Activated naive CD4-positive, alpha-beta T cell treated with Interleukin-2 at 50 U/mL for 16 hours (primary cell): ENCODE results near the gene PRDM11.

Source experiments
- DNase-seq: peaks from one replicate; pipeline ENCODE4 v3.0.0-alpha.2; 2020

Gene PRDM11

DNA sequence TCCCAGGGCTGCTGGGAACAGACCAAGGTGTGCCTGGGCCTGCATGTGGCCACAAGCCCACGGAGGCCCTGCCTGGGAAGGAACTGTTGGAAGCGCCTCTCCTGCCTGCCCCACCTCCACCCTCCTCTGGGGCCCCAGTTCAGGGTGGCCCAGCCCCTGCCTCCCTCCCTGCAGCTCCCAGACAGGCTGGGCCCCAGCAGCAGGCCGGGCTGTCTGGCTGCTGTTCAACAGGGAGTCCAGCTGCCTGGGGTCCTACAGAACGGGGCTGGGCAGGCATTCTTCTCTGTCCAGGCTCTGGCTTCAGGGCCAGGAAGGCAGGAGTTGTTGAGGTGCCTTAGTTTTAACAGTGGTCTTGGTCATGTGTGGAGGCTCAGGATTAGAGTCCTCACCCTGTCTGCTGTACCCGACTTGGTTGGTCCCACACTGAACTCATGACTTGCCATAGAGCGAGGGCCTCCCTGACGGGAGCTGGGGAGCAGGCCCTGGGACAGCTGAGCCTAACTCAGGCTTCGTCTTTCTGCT lies 11.8 kb downstream of the PRDM11 start:
- DNase-seq = no peak

DNA sequence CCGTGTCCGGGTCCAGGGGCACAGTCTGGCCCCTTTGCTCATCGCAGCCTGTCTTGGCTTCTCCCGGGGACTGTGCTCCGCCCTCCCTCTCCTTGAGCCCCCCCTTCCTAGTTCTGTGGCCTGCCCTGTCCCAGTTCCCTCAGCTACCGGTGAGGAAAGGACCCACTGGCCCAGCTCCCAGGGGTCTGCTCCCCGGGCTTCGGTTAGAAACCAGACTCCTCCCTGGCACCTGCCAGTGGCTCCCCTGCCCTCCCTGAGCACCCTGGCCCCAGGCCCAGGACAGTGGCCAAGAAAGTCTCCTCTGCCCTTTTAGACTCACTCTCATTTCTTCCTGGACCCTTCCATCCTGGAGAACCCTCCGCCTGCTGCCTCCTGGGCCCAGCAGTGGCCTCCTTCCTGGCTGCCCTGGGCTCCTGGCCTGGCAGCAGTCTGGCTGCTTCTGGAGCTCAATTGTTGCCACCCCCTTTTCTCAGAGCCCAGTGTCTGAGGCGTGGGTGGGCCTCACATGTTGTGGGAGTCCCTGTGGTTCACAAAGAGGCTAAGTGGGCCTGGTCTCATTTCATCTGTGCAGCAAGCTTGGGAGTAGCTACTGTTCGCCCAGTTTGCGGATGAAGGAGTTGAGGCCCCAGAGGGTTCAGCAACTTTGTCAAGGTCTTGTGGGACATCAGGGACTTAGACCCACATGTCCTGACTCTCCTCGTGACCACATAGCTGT lies 12.6 kb downstream of the PRDM11 start:
- DNase-seq = no peak

DNA sequence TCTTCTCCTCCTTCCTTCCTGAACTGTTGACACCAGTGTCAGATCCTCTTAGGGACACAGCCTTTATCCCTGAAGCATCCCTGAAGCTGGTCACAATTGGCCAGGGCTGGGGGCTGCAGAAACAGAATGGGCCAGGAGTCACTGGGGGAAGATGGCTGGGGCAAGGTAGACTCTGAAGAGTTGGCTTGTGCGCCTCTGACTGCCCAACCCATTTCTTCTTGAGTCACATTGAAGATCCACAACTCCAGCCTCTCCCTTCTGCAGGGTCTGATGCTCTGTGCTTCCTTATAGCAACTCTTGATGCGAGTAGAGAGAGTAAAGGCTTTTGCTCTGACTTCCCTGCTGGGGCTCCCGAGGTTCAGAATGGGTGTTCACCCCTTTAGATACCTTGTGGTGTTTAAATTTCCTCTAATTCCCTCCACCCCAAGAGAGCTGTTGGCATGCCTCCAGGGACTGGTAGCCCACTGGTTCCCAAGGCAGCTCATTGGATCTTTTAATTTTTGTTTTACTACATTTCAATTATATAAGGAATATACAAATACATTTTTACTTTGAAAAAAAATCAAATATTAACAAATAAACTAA lies 13.4 kb downstream of the PRDM11 start:
- DNase-seq = no peak

DNA sequence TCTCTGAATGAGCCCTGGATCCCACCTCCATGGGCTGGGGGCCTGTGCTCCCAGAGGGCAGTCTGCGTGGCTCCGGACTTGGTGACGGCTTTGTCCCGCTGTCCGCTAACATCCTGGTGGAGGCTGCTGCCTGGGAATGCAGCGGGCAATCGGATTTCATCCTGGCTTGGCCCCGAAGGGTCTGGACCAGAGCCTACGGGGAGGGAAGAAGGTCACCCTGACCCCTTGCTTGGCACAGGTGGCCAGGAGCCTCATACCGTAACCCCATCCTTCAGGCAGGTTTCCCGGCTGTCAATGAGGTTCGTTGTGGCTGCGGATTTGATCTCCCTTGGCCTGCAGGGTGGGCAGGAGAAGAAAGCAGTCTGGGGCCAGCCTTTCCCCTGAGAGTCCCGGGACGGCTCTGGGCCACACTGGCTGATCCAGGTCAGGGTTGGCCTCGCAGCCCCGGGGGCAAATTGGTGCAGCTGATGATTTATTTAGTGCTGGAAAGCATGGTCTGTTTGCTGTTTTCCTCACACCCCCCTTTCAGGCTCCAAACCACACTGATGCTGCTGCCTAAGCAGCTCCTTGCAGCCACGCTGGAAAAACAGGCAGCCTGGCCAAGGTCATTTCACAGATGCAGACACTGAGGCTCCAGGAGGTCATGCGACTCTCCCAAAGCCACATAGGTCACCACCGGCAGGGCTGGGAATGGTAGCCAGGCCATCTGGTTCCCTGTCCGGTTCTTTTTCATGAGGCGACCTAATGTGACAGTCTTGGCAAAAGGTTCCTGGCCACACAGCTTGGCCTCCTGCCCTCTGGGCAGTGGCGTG lies 15.0 kb downstream of the PRDM11 start:
- DNase-seq = no peak

DNA sequence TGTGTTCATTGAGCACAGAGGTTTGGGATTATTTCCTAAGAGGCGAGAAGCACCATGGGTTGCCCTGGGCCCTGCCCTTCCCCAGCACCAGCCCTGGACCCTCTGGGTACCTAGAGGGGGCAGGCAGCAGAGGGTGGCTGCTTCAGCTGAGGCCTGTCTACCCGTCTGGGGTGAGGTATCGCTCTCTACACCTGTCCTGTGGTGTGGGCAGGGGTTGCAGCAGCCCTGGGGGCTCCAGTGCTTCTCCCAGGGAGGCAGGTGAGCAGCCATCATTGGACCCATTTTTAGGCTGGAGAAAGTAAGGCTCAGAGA lies 15.6 kb downstream of the PRDM11 start:
- no peak for DNase-seq

DNA sequence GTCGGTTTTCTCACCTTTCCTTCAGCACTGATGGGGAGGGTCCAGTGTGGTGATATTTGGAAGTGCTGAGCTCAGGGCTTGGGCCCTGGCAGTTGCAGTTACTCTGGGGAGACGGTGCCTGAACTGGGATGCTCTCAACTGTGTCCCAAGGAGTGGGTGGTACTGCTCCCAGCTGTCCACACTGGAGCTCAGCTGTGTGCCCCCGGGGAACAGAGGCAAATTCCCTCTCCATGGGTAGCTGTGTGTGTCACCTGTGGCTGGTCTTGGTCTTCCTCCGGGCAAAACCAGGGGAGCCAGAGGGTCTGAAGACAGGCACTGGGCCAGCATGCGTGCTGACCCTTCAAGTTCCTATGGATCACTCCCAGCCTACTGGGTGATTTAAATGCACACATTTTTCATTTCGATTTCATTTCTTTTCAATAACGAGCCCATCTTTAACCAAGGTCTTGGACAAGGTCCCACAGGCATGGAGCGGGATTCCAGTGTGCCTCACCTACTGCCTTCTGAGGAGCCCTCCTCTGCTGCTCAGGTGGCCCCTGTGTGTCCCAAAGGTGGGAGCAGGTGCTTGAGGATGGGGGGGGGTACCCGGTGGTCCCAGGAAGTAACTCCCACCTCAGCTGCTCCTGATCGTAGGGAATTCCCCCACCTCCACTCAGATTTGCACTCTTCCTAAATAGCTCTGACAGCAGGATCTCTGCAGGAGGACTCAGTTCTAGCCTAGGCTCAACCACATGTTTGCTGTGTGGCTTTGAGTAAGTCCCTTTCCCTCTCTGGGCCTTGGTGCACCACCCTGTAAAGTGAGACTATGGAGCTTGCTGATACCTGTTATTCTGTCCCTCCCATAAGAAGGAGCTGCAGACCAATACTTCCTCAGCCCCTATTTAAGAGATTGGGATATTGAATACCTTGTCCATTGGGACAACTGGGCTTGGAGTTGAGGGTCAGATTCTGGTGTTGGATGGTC lies 16.8 kb downstream of the PRDM11 start:
- DNase-seq = no peak

DNA sequence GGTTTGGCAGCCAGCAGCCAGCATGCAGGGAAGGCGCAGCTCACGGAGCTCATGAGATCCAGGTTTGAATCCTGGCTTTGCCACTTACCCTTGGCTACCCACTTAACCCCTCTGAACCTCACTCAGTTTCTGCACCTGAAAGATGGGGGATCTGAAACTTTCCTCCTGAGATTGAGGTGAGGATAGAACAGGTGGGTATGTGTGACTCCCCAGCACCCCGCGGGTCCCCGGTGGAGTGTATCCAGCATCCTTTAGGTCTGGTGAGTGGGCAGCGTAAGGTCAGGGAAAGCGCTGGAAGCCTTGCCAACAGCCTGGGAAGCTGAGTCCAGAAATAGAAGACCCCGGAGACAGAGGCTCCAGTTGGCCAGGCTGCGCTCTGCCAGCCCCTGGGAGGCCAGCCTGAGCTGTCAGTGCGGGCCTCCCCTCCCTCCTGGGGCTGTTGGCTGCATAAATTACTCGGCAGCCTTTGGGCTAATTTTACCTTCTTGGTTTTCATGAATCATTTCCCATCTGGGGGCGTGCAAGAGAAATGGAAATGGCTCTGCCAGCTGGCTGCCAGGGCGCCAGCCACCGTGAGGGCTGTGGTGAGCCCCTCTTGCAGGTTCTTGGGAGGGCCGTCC lies 17.6 kb downstream of the PRDM11 start:
- DNase-seq = no peak

DNA sequence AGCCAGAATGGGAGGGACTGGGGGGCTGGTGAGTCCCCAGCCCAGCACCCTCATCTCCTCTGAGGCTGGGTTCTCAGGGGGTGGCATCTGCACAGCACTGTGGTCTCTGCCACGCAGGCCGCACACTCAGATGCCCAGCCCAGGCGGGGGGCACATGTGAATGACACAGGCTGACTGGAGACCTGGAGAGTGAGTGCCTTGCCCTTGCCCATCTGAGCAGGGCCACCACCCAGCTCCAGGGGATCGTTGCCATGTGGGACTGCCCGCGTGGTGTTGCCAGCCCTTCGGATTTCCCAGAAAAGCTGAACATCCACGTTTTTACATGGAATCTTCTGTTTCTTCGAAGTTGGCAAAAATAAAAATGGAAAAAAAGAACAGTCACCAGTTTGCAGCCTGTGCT lies 18.9 kb downstream of the PRDM11 start:
- no peak for DNase-seq

DNA sequence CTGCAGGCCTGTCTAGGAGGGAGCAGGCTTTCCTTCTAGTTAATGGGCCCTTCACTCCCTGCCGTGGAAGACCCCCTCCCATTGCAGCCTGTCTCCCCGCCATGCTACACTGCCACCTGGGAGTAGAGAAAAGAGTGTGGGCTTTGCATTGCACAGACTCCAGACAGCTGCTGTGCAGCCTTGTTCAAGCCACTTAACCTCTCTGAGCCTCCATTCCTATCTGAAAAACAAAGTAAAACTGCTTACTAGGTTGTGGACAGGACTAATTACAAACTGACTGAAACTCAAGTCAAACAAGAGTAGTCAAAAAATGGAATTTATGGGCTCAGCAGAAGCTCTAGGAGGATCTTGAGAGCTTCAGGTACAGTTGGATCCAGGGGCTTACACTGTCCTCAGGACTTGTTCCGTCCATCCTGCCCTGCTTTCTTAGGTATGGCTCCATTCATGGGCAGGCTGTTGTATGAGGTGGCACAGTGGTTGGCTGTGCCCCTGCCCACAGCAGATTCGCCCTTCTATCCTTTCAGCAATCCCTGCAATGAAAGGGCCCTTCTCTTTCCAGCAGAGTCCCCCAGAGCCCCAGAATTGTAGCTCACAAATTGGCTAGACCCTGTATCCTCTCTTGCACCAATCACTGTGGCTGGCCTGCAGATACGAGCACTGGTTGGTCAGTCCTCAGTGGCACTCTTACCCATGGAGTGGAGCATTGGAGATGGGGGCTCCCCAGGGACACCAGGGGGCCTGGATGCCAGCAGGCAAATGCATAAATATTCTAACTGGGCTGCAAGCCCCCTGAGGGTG lies 19.6 kb downstream of the PRDM11 start:
- DNase-seq = no peak

DNA sequence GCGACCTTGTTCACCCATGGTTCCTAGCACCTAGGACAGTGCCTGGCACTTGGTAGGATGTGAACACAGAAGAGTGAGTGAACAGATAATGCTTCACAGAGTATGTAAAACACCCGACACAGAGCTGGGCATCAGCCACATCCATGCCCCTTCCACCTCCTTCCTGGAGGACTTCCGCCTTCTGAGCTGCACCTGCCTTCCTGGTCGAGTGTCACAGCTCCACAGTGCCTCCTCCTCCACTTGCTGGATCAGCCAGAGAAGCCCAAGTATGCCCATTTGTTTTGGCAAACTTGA lies 20.1 kb downstream of the PRDM11 start:
- DNase-seq = no peak

DNA sequence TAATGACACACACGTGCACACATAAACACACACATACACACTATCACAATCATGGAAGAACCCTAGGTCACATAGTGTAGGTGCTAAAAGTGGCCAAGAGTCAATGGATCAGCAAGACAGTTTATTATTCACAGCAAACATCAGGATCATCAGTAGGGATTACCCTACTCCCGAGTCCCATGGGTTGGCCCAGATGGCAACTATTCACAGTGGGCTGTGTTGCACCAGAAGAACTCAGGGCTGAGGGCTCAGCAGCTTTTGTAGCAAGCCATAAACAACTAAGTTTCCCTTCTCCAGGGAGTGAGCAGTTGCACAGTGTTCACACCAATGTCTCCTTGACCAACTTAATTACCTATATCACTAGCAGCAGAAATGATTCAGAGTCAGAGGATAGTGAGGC lies 20.8 kb downstream of the PRDM11 start:
- DNase-seq = no peak

DNA sequence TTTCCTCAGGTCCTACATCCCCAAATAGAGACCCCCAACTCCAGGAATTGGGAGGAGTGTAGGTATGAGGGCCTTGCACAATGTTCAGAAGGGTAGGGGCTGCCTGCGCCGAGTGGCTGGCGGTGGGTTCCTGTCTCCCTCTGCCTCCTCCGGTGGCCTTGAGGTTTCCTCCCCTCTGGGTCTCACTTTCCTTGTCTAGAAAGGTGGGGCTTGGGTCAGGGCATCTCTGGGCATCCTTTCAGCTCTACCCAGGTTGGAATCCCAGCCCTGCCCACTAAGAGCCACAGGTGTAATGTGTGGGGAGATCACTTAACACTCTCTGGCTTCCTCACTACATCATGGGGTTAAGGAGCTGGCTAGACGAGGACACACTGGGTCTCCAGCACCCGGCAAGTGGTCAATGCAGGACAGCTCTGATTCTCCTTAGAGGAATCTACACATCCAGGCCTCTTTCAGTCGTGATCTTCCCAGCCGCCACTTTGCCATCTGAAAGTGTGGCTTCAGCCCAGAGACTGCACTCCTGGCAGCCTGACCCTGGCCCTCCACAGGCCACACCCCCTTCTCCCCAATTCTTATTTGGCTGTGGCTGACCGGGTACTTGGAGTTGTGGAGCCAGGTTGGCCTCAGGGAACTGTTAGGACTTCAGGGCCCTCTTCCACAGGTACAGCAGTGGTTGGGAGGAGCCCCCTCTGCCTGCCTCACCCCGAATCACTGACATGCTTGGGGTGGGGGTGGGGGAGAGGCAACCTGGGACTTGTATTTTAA lies 22.1 kb downstream of the PRDM11 start:
- no peak for DNase-seq

DNA sequence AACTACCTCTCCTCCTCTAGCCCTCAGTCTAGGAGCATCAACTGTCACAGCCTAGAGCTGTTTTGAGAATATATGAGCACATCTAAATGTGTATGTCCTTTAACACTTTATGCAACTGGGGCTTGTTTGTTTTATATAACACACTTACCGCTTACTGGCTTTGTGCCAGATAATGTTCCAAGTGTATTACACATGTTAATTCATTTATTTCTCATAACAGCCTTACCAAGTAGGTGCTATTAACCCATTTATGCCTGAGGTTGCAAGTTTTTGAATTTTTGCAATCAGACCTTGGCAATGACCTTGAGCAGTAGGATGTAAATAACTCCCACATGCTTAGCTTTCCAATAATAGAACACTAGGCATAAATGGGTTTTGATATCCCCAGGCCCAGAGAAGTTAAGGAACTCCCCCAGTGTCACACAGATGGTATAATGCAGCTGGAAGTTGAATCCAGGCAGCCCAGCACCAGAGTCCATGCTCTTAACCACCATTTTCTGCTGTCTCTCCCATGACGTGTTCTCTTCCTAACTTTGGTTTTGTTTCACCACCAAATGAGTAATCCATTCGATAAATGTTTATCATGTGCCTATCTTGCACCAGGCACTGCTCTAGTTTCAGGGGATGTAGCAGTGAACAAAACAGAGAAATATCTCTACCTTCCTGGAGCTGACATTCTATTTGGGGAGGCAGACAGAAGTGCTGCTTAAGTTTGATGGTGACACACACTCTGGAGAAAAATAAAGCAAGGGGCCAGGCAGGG lies 23.1 kb downstream of the PRDM11 start:
- DNase-seq = no peak

DNA sequence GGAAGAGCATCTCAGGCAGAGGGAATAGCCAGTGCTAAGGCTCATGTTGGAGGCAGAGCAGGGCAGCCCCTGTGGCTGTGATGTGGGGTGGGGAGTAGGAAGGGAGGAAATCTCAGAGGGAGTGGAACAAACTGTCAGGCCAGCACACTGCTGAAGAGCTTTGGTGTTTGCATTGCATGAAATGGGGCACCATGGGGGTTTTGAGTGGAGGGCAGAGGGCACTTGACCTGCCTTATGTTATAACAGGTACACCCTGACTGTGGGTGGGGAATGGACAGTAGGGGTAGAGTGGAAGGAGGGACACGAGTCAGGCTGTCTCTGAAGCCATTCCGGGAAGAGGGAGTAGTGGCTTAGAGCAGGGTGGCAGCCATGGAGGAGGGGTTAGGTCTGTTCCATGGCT lies 24.0 kb downstream of the PRDM11 start:
- no peak for DNase-seq

DNA sequence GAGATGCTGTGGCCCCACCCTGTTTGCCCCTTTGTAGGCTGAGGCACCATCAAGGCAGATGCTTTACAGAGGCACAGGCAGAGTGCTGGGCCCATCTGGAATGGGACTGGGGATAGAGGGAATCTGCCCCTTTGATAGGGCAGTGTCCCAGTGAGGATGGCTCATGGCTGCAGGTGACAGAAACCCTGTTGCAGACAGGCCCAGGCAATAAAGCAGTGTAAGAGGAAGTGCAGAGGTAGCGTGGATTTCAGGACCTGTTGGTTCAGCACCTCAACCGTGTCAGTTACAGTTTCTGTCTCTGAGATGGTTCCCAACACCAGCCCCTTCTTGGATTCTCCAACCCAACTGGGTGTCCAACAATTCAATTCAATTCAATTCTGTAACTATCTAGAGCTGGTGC lies 25.1 kb downstream of the PRDM11 start:
- DNase-seq = no peak

DNA sequence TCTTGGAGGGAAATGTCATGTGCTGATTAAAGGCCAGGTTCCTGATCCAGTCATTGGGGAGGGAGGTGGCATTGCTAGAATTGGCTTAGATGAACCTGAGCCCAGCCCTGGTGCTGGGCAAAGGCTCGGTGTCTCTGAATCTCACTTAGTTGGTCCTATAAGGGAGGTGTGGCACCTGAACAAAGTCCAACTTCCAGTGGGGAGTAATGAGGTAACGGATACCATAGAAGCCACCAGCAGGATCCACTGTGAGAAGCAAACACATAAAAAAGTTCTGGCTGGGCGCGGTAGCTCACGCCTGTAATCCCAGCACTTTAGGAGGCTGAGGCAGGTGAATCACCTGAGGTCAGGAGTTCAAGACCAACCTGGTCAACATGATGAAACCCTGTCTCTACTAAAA lies 26.6 kb downstream of the PRDM11 start:
- DNase-seq = no peak

DNA sequence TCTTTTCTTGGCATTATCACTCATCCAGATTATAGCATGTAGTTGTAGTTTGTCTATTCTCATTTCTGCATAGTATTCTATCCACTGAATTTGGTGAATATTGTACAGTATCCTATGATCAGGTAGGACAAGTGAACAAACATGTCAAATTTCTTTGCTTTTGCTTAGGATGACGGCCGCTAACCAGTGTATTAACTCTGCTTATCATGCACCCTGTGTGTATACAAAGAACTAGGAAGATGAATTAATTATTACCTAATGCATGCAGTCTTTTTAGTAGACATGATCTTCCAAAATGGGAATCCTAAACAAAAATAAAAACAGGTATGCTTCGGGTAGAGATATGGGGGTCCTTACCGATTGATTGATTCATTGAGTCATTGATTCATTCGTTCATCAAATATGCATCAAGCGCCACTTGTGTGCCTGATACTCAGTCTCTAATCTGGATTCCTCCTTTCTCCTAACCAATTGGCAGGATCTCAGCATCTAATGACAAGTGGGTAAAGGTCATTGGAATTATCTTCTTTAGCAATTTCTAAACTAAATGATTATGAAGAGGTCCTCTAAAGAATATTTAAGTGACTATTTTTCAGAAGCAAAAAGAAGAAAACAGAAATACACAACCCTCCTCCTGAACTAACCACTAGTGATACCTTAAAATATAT lies 27.9 kb downstream of the PRDM11 start:
- DNase-seq = no peak

DNA sequence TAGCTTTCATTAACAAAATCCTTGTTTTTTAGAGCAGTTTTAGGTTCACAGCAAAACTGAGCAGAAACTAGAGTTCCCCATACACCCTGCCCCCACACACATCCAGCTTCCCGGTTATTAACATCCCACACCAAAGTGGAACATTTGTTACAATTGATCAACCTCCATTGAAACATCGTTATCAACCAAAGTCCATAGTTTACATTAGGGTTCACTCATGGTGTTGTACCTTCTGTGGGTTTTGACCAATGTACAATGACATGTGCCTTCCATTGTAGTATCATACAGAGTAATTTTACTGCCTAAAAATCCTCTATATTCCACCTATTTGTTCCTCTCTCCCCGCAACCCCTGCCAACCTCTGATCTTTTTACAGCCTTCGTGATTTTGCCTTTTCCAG lies 28.5 kb downstream of the PRDM11 start:
- DNase-seq = no peak

DNA sequence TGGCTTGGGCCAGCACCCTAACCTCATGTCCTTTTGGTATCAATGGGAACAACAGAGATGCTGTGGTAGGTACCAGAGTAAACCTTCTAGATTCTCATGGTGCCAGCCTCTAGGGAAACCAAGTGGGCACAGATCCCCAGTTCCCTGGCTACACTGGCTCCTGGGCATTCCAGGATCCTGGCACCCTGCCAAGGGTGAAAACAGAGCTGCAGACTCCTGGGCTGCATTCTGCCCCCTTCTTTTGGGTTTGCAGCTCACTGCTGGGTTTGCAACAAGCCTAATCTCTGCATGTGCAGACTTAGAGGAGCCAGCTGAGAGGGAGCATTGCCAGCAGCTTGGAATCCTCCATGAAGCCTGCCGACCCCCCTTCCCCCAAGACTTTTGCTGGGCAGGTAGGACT lies 30.6 kb downstream of the PRDM11 start:
- no peak for DNase-seq

DNA sequence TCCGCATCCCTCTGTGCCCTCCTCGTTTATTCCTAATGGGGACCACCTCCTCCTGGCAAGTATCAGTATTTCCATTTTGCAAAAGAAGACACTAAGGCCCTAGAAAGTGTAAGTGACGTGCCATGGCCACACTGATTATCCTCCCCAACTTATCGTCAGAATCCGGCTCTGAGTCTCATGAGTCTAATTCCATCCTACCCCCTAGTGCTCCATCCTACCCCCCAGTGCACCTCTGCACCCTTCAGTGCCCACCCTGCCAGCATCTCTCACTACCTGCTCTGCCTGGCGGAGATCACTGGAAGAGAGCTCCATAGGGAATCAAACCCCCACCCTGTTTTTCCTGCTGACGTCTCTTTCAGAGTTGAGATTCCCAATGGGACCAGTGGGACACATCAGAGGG lies 31.8 kb downstream of the PRDM11 start:
- no peak for DNase-seq
